IMR-90 (cell line): ENCODE data around the gene NANOG. TPM values are rescaled to one million over a fixed set of nuclear protein-coding genes. Genes with fewer than 3 reads are reported as not detected.

Experiments used
- ATAC-seq: fragments of 200-7000 bp; cut with Tn5 transposase; 2 replicates; pipeline ENCODE4 v1.9.1; 2020; ENCODE audit warnings: low read depth, mild to moderate bottlenecking, moderate library complexity
- BruUV-seq: library from RNA; stranded (reverse); fragments of 400-500 nt; replicated peaks from 2 replicates; lab custom pipeline; 2021; lab: Mats Ljungman, UMichigan
- CTCF ChIA-PET: fragments of 300-600 bp; formaldehyde crosslinking; extraction: SDS; loops from one replicate; lab custom pipeline; 2021; ENCODE audit warnings: antibody characterized with exemption; lab: Yijun Ruan, JAX
- POLR2A ChIA-PET: fragments of 300-600 bp; sonication (Branson Sonifier 250); formaldehyde crosslinking; loops from one replicate; lab custom pipeline; 2022; ENCODE audit warnings: antibody characterized with exemption; ENCODE audit not compliant: unreplicated experiment; lab: Charles Lee
- DNase-seq: peaks from one replicate; pipeline ENCODE4 v3.0.0; 2013
- H2AFZ ChIP-seq: replicated peaks from 2 replicates; pipeline ENCODE3; 2013; ENCODE audit warnings: low read length, mild to moderate bottlenecking; ENCODE audit not compliant: poor library complexity
- H2AK5ac ChIP-seq: 2 replicates; pipeline ENCODE4 v1.6.1; 2013; ENCODE audit warnings: low read depth, low read length, inconsistent platforms
- H2AK9ac ChIP-seq: replicated peaks from 2 replicates; pipeline ENCODE3; 2013; ENCODE audit warnings: mild to moderate bottlenecking, low read depth, low read length, moderate library complexity; ENCODE audit not compliant: poor library complexity
- H2BK120ac ChIP-seq: 2 replicates; pipeline ENCODE4 v1.6.1; 2013; ENCODE audit warnings: low read depth, low read length, inconsistent platforms
- H2BK15ac ChIP-seq: 3 replicates; pipeline ENCODE4 v1.6.1; 2013; ENCODE audit warnings: low read depth, low read length, inconsistent platforms
- H2BK20ac ChIP-seq: 2 replicates; pipeline ENCODE4 v1.6.1; 2013; ENCODE audit warnings: low read depth, mild to moderate bottlenecking, inconsistent platforms, low read length, moderate library complexity
- H2BK5ac ChIP-seq: 2 replicates; pipeline ENCODE4 v1.6.1; 2013; ENCODE audit warnings: mild to moderate bottlenecking, low read depth, low read length, inconsistent platforms; ENCODE audit not compliant: poor library complexity, severe bottlenecking
- H3K14ac ChIP-seq: replicated peaks from 2 replicates; pipeline ENCODE4 v1.6.1; 2013; ENCODE audit warnings: low read depth, low read length, inconsistent platforms
- H3K18ac ChIP-seq: 2 replicates; pipeline ENCODE4 v1.6.1; 2013; ENCODE audit warnings: low read depth, low read length, control low read depth
- H3K23ac ChIP-seq: 2 replicates; pipeline ENCODE4 v1.6.1; 2013; ENCODE audit warnings: low read depth, low read length, inconsistent platforms
- H3K27ac ChIP-seq: 2 replicates; pipeline ENCODE4 v1.5.1; 2013; ENCODE audit warnings: mild to moderate bottlenecking, control low read depth, low read length; ENCODE audit not compliant: insufficient read depth
- H3K27me3 ChIP-seq: 2 replicates; pipeline ENCODE4 v1.6.1; 2013; ENCODE audit warnings: low read length; ENCODE audit not compliant: control insufficient read depth, insufficient read depth
- H3K36me3 ChIP-seq: 2 replicates; pipeline ENCODE4 v1.6.1; 2013; ENCODE audit warnings: low read length, mixed read lengths; ENCODE audit not compliant: control insufficient read depth, insufficient read depth
- H3K4ac ChIP-seq: 2 replicates; pipeline ENCODE4 v1.6.1; 2013; ENCODE audit warnings: low read depth, low read length, inconsistent platforms
- H3K4me1 ChIP-seq: 2 replicates; pipeline ENCODE4 v1.6.1; 2013; ENCODE audit warnings: low read length, mixed read lengths; ENCODE audit not compliant: control insufficient read depth, insufficient read depth
- H3K4me2 ChIP-seq: 2 replicates; pipeline ENCODE4 v1.6.1; 2013; ENCODE audit warnings: low read depth, mild to moderate bottlenecking, control low read depth, low read length, moderate library complexity
- H3K4me3 ChIP-seq: 2 replicates; pipeline ENCODE4 v1.5.1; 2013; ENCODE audit warnings: low read depth, mild to moderate bottlenecking, control low read depth, low read length, moderate library complexity; ENCODE audit not compliant: insufficient read depth
- H3K56ac ChIP-seq: 2 replicates; pipeline ENCODE4 v1.6.1; 2013; ENCODE audit warnings: low read length, inconsistent platforms; ENCODE audit not compliant: insufficient read depth; ENCODE audit errors: extremely low read depth
- H3K79me1 ChIP-seq, 2 experiments: 2 replicates each; pipeline ENCODE4 v1.6.1; 2013; ENCODE audit warnings: low read length in 2 of 2, inconsistent platforms in 1 of 2, low read depth in 1 of 2
- H3K9ac ChIP-seq: 2 replicates; pipeline ENCODE4 v1.6.1; 2013; ENCODE audit warnings: low read depth, low read length, control low read depth
- H3K9me1 ChIP-seq: 2 replicates; pipeline ENCODE4 v1.6.1; 2013; ENCODE audit warnings: low read length, inconsistent platforms; ENCODE audit not compliant: insufficient read depth
- H3K9me3 ChIP-seq: 2 replicates; pipeline ENCODE4 v1.6.1; 2013; ENCODE audit warnings: low read length; ENCODE audit not compliant: control insufficient read depth, insufficient read depth
- H4K20me1 ChIP-seq: 2 replicates; pipeline ENCODE4 v1.6.1; 2013; ENCODE audit warnings: low read length, inconsistent platforms; ENCODE audit not compliant: insufficient read depth
- H4K5ac ChIP-seq: 2 replicates; pipeline ENCODE4 v1.6.1; 2013; ENCODE audit warnings: mild to moderate bottlenecking, low read depth, low read length, control low read depth
- H4K8ac ChIP-seq, 2 experiments: 2 replicates each; pipeline ENCODE4 v1.6.1; 2013; ENCODE audit warnings: low read depth in 2 of 2, low read length in 2 of 2, control low read depth in 1 of 2, inconsistent platforms in 1 of 2
- H4K91ac ChIP-seq: 2 replicates; pipeline ENCODE4 v1.6.1; 2013; ENCODE audit warnings: low read depth, low read length, inconsistent platforms; ENCODE audit not compliant: insufficient read depth
- BHLHE40 ChIP-seq: fragments of 150-350 bp; IDR thresholded peaks from 2 replicates; pipeline ENCODE4 v1.6.1; 2016; ENCODE audit warnings: mild to moderate bottlenecking, low read depth, low read length
- CEBPB ChIP-seq: IDR thresholded peaks from 2 replicates; pipeline ENCODE4 v1.6.1; 2012; ENCODE audit warnings: low read depth, low read length, improper control_type of control experiment
- CHD1 ChIP-seq: IDR thresholded peaks from 2 replicates; pipeline ENCODE4 v1.6.1; 2012; ENCODE audit warnings: low read depth, low read length, improper control_type of control experiment
- FOS ChIP-seq: fragments of 150-350 bp; IDR thresholded peaks from 2 replicates; pipeline ENCODE4 v1.6.1; 2016; ENCODE audit warnings: low read depth, low read length
- MAFK ChIP-seq: IDR thresholded peaks from 2 replicates; pipeline ENCODE4 v1.6.1; 2012; ENCODE audit warnings: low read depth, low read length, improper control_type of control experiment
- MAZ ChIP-seq: IDR thresholded peaks from 2 replicates; pipeline ENCODE4 v1.6.1; 2012; ENCODE audit warnings: low read depth, mild to moderate bottlenecking, low read length, improper control_type of control experiment, moderate library complexity, borderline replicate concordance
- MXI1 ChIP-seq: IDR thresholded peaks from 2 replicates; pipeline ENCODE4 v1.6.1; 2012; ENCODE audit warnings: low read depth, mild to moderate bottlenecking, low read length, moderate library complexity, borderline replicate concordance
- NFE2L2 ChIP-seq: fragments of 150-350 bp; IDR thresholded peaks from 2 replicates; pipeline ENCODE4 v1.6.1; 2016; ENCODE audit warnings: low read depth, mild to moderate bottlenecking, low read length
- POLR2A ChIP-seq: IDR thresholded peaks from 2 replicates; pipeline ENCODE4 v1.6.1; 2012; ENCODE audit warnings: mild to moderate bottlenecking, low read depth, low read length
- RCOR1 ChIP-seq: IDR thresholded peaks from 2 replicates; pipeline ENCODE4 v1.6.1; 2012; ENCODE audit warnings: mild to moderate bottlenecking, low read length, improper control_type of control experiment; ENCODE audit not compliant: insufficient replicate concordance
- RFX5 ChIP-seq: IDR thresholded peaks from 2 replicates; pipeline ENCODE4 v1.8.0; 2012; ENCODE audit warnings: low read depth, mild to moderate bottlenecking, low read length, moderate library complexity
- SMC3 ChIP-seq: fragments of 150-350 bp; IDR thresholded peaks from 2 replicates; pipeline ENCODE4 v1.6.1; 2016; ENCODE audit warnings: low read depth, mild to moderate bottlenecking, antibody characterized with exemption, low read length, moderate library complexity
- WGBS, 2 experiments: methylation state at CpG; one replicate each; pipeline versions ENCODE4 v1.1.5 to v1.1.7; 2013; ENCODE audit warnings: missing lambda C conversion rate in 2 of 2; ENCODE audit not compliant: insufficient read length in 1 of 2; ENCODE audit errors: extremely low coverage in 2 of 2; 5-methylcytosine and 5-hydroxymethylcytosine counted together
- dilution Hi-C: fragments of 300-500 bp; cut with HindIII; formaldehyde crosslinking; loops from one replicate; pipeline ENCODE4 v1.14.3; 2018; ENCODE audit warnings: low sequenced_read_pairs; ENCODE audit not compliant: unreplicated experiment
- in situ Hi-C: fragments of 300-500 bp; cut with MboI; formaldehyde crosslinking; loops from 3 replicates; pipeline ENCODE4 v1.14.3; 2019; ENCODE audit warnings: low sequenced_read_pairs, inconsistent platforms, mixed read lengths
- intact Hi-C: fragments of 100-400 bp; cut with micrococcal nuclease; formaldehyde crosslinking; loops from 2 replicates; pipeline ENCODE4 v1.10.0; 2022
- polyA plus RNA-seq, 3 experiments: library from polyadenylated mRNA; depleted of rRNA; stranded (reverse); fragments of >200 nt; gene quantifications; 2 replicates each; pipeline ENCODE4 v1.2.3, GENCODE V29; 2012; ENCODE audit warnings: low replicate concordance in 1 of 3
- total RNA-seq: library from RNA; depleted of rRNA; stranded (reverse); fragments of >200 nt; gene quantifications from 2 replicates; pipeline ENCODE4 v1.2.3, GENCODE V29; 2012
- TF ChIP-seq, protein P1 (sequence below): fragments of 150-350 bp; IDR thresholded peaks from 2 replicates; pipeline ENCODE4 v1.6.1; 2017; ENCODE audit warnings: mild to moderate bottlenecking, antibody characterized with exemption, low read length, low read depth
- TF ChIP-seq, protein P2 (sequence below): fragments of 150-350 bp; IDR thresholded peaks from 2 replicates; pipeline ENCODE4 v1.6.1; 2016; ENCODE audit warnings: low read depth, mild to moderate bottlenecking, low read length, moderate library complexity, borderline replicate concordance
- TF ChIP-seq, protein P3 (sequence below): conservative IDR thresholded peaks from 2 replicates; pipeline ENCODE4 v1.5.1; 2012; ENCODE audit warnings: mild to moderate bottlenecking, low read depth, low read length, improper control_type of control experiment

NANOG gene
- total and polyA plus RNA-seq, 2 of the 4 experiments (the other 2 are of a cell fraction), result not detected

DNA sequence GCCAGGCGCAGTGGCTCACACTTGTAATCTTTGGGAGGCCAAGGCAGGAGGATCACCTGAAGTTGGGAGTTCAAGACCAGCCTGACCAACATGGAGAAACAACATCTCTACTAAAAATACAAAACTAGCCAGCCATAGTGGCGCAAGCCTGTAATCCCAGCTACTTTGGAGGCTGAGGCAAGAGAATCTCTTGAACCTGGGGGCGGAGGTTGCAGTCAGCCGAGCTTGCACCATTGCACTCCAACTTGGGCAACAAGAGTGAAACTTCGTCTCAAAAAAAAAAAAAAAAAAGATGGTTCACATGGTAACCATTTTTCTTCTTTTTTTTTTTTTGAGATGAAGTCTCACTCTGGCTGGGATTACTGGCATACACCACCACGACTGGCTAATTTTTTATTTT, 48.2 kb downstream of the NANOG start:
- Histone ChIP-seq H3K79me1 (no peaks in the 10 kb centered on the region), H3K56ac (no peak overlapping the region), H4K91ac (no peak overlapping the region), H4K5ac (no peak overlapping the region), H3K18ac (no peak overlapping the region), H2BK5ac (no peak overlapping the region), H4K20me1 (no peaks in the 10 kb centered on the region), H3K4ac (no peak overlapping the region), H2AK5ac (no peak overlapping the region), H3K9me3 (no peaks in the 10 kb centered on the region), H4K8ac (no peak overlapping the region), H2BK20ac (no peak overlapping the region), H3K23ac (no peak overlapping the region), H2AK9ac (no peak overlapping the region), H3K36me3 (no peaks in the 10 kb centered on the region), H3K4me3 (no peak overlapping the region), H3K14ac (no peak overlapping the region), H3K27me3 (no peaks in the 10 kb centered on the region), H3K4me1 (no peaks in the 10 kb centered on the region), H3K9me1 (no peaks in the 10 kb centered on the region), H3K4me2 (no peak overlapping the region), H2BK120ac (no peak overlapping the region), H3K9ac (no peak overlapping the region), H3K27ac (no peak overlapping the region), H2AFZ (no peak overlapping the region), H2BK15ac (no peak overlapping the region)
- no peak for DNase-seq
- no peak for TF ChIP-seq RFX5
- no peak for TF ChIP-seq FOS
- TF ChIP-seq SMC3, result no peak
- TF ChIP-seq, protein P1, sequence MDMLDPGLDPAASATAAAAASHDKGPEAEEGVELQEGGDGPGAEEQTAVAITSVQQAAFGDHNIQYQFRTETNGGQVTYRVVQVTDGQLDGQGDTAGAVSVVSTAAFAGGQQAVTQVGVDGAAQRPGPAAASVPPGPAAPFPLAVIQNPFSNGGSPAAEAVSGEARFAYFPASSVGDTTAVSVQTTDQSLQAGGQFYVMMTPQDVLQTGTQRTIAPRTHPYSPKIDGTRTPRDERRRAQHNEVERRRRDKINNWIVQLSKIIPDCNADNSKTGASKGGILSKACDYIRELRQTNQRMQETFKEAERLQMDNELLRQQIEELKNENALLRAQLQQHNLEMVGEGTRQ, result no peak
- TF ChIP-seq, protein P2, sequence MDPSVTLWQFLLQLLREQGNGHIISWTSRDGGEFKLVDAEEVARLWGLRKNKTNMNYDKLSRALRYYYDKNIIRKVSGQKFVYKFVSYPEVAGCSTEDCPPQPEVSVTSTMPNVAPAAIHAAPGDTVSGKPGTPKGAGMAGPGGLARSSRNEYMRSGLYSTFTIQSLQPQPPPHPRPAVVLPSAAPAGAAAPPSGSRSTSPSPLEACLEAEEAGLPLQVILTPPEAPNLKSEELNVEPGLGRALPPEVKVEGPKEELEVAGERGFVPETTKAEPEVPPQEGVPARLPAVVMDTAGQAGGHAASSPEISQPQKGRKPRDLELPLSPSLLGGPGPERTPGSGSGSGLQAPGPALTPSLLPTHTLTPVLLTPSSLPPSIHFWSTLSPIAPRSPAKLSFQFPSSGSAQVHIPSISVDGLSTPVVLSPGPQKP, result no peak
- TF ChIP-seq MAFK, result no peak
- TF ChIP-seq POLR2A, result no peak
- TF ChIP-seq, protein P3, sequence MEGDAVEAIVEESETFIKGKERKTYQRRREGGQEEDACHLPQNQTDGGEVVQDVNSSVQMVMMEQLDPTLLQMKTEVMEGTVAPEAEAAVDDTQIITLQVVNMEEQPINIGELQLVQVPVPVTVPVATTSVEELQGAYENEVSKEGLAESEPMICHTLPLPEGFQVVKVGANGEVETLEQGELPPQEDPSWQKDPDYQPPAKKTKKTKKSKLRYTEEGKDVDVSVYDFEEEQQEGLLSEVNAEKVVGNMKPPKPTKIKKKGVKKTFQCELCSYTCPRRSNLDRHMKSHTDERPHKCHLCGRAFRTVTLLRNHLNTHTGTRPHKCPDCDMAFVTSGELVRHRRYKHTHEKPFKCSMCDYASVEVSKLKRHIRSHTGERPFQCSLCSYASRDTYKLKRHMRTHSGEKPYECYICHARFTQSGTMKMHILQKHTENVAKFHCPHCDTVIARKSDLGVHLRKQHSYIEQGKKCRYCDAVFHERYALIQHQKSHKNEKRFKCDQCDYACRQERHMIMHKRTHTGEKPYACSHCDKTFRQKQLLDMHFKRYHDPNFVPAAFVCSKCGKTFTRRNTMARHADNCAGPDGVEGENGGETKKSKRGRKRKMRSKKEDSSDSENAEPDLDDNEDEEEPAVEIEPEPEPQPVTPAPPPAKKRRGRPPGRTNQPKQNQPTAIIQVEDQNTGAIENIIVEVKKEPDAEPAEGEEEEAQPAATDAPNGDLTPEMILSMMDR, result no peak
- TF ChIP-seq MXI1, result no peak
- no peak for TF ChIP-seq BHLHE40
- TF ChIP-seq MAZ, result no peak
- TF ChIP-seq CEBPB, result no peak
- TF ChIP-seq RCOR1, result no peak
- no peak for TF ChIP-seq NFE2L2
- no peak for TF ChIP-seq CHD1
- in situ Hi-C loops, result no loop called here
- no TSS peak for BruUV-seq
- no peak for ATAC-seq
- dilution Hi-C loops, result no loop called here
- POLR2A ChIA-PET, result no interaction called here
- no CpG with 5 or more reads among the region's 6 CpGs for WGBS, 2 experiments
- intact Hi-C loops, result no loop called here
- CTCF ChIA-PET, result no interaction called here
